Activated B cell treated with CpG ODN at 0.5 μM for 24 hours (primary cell): ENCODE data around the gene TIGD1. TPM values are rescaled to one million over a fixed set of nuclear protein-coding genes. Genes with fewer than 3 reads are reported as not detected.

Source experiments
- ATAC-seq: fragments of 200-7000 bp; cut with Tn5 transposase; one replicate; pipeline ENCODE4 v1.10.0; 2021; ENCODE audit warnings: low read depth, mild to moderate bottlenecking, moderate library complexity
- CTCF ChIA-PET: fragments of 350-600 bp; sonication (Branson Sonifier 250); formaldehyde crosslinking; loops from one replicate; lab custom pipeline; 2021; ENCODE audit warnings: antibody characterized with exemption; lab: Charles Lee
- POLR2A ChIA-PET: fragments of 350-600 bp; sonication (Branson Sonifier 250); formaldehyde crosslinking; loops from one replicate; lab custom pipeline; 2021; ENCODE audit warnings: antibody characterized with exemption; lab: Charles Lee
- DNase-seq: peaks from one replicate; pipeline ENCODE4 v3.0.0; 2022
- H3K27ac Mint-ChIP-seq: one replicate; pipeline ENCODE4 v1.8.0; 2020; ENCODE audit warnings: mixed read lengths
- H3K27me3 Mint-ChIP-seq: one replicate; pipeline ENCODE4 v1.8.0; 2021; ENCODE audit warnings: mixed read lengths
- H3K36me3 Mint-ChIP-seq: one replicate; pipeline ENCODE4 v1.8.0; 2021; ENCODE audit warnings: low read depth, mixed read lengths
- H3K4me1 Mint-ChIP-seq: one replicate; pipeline ENCODE4 v1.8.0; 2021; ENCODE audit warnings: mixed read lengths
- H3K4me3 Mint-ChIP-seq: one replicate; pipeline ENCODE4 v1.8.0; 2020; ENCODE audit warnings: mild to moderate bottlenecking, mixed read lengths
- H3K9me3 Mint-ChIP-seq: one replicate; pipeline ENCODE4 v1.8.0; 2020; ENCODE audit warnings: mixed read lengths
- CTCF ChIP-seq: fragments of 200-600 bp; IDR thresholded peaks from one replicate; pipeline ENCODE4 v1.8.0; 2022; ENCODE audit warnings: antibody characterized with exemption, mild to moderate bottlenecking
- intact Hi-C: fragments of 100-400 bp; cut with micrococcal nuclease; formaldehyde crosslinking; loops from one replicate; pipeline ENCODE4 v1.15.1; 2024
- total RNA-seq: library from RNA; stranded (reverse); gene quantifications from 2 replicates; pipeline ENCODE4 v1.2.3, GENCODE V29; 2022

Gene TIGD1
- total RNA-seq, 1 donor from 2014 or later = 8.8 TPM

GRCh38 chr2:232528746-232529460 lies 21.5 kb downstream of the TIGD1 start:
- intact Hi-C loops = no loop called here
- peaks cover 30% of the 10 kb centered on the region for H3K27me3 Mint-ChIP-seq
- H3K4me1 Mint-ChIP-seq = peaks cover 3% of the 10 kb centered on the region
- ChIA-PET CTCF (no interaction called here), POLR2A (no interaction called here)
- no peaks in the 10 kb centered on the region for H3K36me3 Mint-ChIP-seq
- no peak for DNase-seq
- ATAC-seq = no peak
- no peaks in the 10 kb centered on the region for H3K9me3 Mint-ChIP-seq
- no peak for TF ChIP-seq CTCF
- H3K27ac Mint-ChIP-seq = no peak overlapping the region
- H3K4me3 Mint-ChIP-seq = no peak overlapping the region

GRCh38 chr2:232527905-232528470 lies 22.4 kb downstream of the TIGD1 start:
- ChIA-PET POLR2A (no interaction called here), CTCF (no interaction called here)
- Mint-ChIP-seq H3K4me3 (no peak overlapping the region), H3K27me3 (peaks cover 32% of the 10 kb centered on the region), H3K9me3 (no peaks in the 10 kb centered on the region), H3K27ac (no peak overlapping the region), H3K4me1 (peaks cover 8% of the 10 kb centered on the region), H3K36me3 (no peaks in the 10 kb centered on the region)
- ATAC-seq (no peak), DNase-seq (no peak)
- intact Hi-C loops = no loop called here
- TF ChIP-seq CTCF = no peak

- CTCF ChIA-PET = no interaction called here
- H3K27ac Mint-ChIP-seq = no peak overlapping the region
- H3K4me1 Mint-ChIP-seq = peaks cover 13% of the 10 kb centered on the region
- no peak for ATAC-seq
- DNase-seq = no peak
- intact Hi-C loops = no loop called here
- no peak overlapping the region for H3K4me3 Mint-ChIP-seq
- H3K9me3 Mint-ChIP-seq = no peaks in the 10 kb centered on the region
- POLR2A ChIA-PET = interaction anchor here (0.6 kb wide), 1 partner anchor 454 kb away, joined by 8 read pairs; no protein-coding TSS in a partner anchor
- peaks cover 35% of the 10 kb centered on the region for H3K27me3 Mint-ChIP-seq
- H3K36me3 Mint-ChIP-seq = no peaks in the 10 kb centered on the region
- TF ChIP-seq CTCF = no peak
These were observed 23.9 kb downstream of the TIGD1 start for GRCh38 chr2:232526372-232526941.

GRCh38 chr2:232525791-232526371 lies 24.5 kb downstream of the TIGD1 start, which contains the start of gene CHRND:
Gene CHRND, plus strand, starts transcription at chr2:232526160. Its CDS starts 56 bp downstream, at chr2:232526216.
- no peaks in the 10 kb centered on the region for H3K36me3 Mint-ChIP-seq
- no peaks in the 10 kb centered on the region for H3K9me3 Mint-ChIP-seq
- intact Hi-C loops = no loop called here
- H3K27me3 Mint-ChIP-seq = peaks cover 36% of the 10 kb centered on the region
- no peak for TF ChIP-seq CTCF
- DNase-seq (no peak), ATAC-seq (no peak)
- no peak within 1 kb of the TSS for H3K27ac Mint-ChIP-seq
- POLR2A ChIA-PET = interaction anchor here (0.6 kb wide), 1 partner anchor 455 kb away, joined by 8 read pairs; no protein-coding TSS in a partner anchor
- H3K4me3 Mint-ChIP-seq = no peak within 1 kb of the TSS
- CTCF ChIA-PET = no interaction called here
- peaks cover 15% of the 10 kb centered on the region for H3K4me1 Mint-ChIP-seq

- DNase-seq = no peak
- Mint-ChIP-seq H3K27me3 (peaks cover 42% of the 10 kb centered on the region), H3K9me3 (no peaks in the 10 kb centered on the region), H3K36me3 (no peaks in the 10 kb centered on the region), H3K4me3 (no peak overlapping the region), H3K27ac (no peak overlapping the region), H3K4me1 (peaks cover 15% of the 10 kb centered on the region)
- no peak for ATAC-seq
- CTCF ChIA-PET = no interaction called here
- intact Hi-C loops = no loop called here
- no peak for TF ChIP-seq CTCF
- POLR2A ChIA-PET = no interaction called here
These were observed 25.2 kb downstream of the TIGD1 start for GRCh38 chr2:232525199-232525598.
